Kidney epithelial cell (primary cell): ENCODE results near the gene APOL4. TPM values are rescaled to one million over a fixed set of nuclear protein-coding genes. Genes with fewer than 3 reads are reported as not detected.

Source experiments
- DNase-seq: peaks from one replicate; pipeline ENCODE4 v3.0.0-alpha.2; 2010; ENCODE audit warnings: low read depth
- H3K27me3 ChIP-seq: 2 replicates; pipeline ENCODE4 v1.6.0; 2011; ENCODE audit warnings: low read length; ENCODE audit not compliant: control insufficient read depth, insufficient read depth
- H3K36me3 ChIP-seq: 2 replicates; pipeline ENCODE4 v1.5.1; 2011; ENCODE audit warnings: low read length; ENCODE audit not compliant: control insufficient read depth, insufficient read depth
- H3K4me3 ChIP-seq: 2 replicates; pipeline ENCODE4 v1.5.1; 2011; ENCODE audit warnings: low read depth, mild to moderate bottlenecking, control low read depth, low read length
- total RNA-seq: library from RNA; depleted of rRNA; stranded (reverse); fragments of >200 nt; gene quantifications from 2 replicates; pipeline ENCODE4 v1.2.3, GENCODE V29; 2015
- TF ChIP-seq, protein P1 (sequence below): IDR thresholded peaks from 2 replicates; pipeline ENCODE4 v1.5.1; 2011; ENCODE audit warnings: mild to moderate bottlenecking, moderate library complexity, low read length, control low read depth, inconsistent platforms; ENCODE audit not compliant: insufficient read depth, poor library complexity, severe bottlenecking

Gene APOL4
- total RNA-seq, 1 donor from 2014 or later: not detected

- peak; percentile 14 for DNase-seq
- TF ChIP-seq, protein P1, sequence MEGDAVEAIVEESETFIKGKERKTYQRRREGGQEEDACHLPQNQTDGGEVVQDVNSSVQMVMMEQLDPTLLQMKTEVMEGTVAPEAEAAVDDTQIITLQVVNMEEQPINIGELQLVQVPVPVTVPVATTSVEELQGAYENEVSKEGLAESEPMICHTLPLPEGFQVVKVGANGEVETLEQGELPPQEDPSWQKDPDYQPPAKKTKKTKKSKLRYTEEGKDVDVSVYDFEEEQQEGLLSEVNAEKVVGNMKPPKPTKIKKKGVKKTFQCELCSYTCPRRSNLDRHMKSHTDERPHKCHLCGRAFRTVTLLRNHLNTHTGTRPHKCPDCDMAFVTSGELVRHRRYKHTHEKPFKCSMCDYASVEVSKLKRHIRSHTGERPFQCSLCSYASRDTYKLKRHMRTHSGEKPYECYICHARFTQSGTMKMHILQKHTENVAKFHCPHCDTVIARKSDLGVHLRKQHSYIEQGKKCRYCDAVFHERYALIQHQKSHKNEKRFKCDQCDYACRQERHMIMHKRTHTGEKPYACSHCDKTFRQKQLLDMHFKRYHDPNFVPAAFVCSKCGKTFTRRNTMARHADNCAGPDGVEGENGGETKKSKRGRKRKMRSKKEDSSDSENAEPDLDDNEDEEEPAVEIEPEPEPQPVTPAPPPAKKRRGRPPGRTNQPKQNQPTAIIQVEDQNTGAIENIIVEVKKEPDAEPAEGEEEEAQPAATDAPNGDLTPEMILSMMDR: peak; percentile 76
Observed at GRCh38 chr22:36144886-36145541, 56.6 kb downstream of the APOL4 start.

DNA sequence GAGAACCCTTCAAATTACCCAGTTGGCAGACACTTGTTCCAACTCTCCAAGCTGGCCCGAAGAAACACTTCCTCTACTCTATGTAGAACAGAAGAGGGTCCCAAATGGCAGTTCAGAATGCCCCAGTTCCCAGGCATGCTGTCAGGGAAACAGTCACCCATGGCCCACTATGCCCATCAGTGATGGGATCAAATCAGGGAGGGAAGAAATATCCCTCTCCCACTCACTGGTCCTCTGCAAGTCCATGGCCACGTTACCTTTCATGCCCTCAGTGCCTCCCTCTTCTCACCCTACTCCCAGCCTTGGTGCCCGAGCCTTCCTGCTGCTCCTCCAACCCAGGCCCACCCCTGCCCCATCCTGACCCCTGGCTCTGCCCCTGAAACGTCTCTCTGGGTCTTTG, 57.7 kb downstream of the APOL4 start:
- Histone ChIP-seq H3K4me3 (no peak overlapping the region), H3K36me3 (no peaks in the 10 kb centered on the region), H3K27me3 (peaks cover 6% of the 10 kb centered on the region)
- no peak for DNase-seq
- TF ChIP-seq, protein P1: no peak

More at GRCh38 chr22:36144886-36145541, 56.6 kb downstream of the APOL4 start:
- Histone ChIP-seq H3K4me3 (no peak overlapping the region), H3K36me3 (no peaks in the 10 kb centered on the region), H3K27me3 (peaks cover 6% of the 10 kb centered on the region)

DNA sequence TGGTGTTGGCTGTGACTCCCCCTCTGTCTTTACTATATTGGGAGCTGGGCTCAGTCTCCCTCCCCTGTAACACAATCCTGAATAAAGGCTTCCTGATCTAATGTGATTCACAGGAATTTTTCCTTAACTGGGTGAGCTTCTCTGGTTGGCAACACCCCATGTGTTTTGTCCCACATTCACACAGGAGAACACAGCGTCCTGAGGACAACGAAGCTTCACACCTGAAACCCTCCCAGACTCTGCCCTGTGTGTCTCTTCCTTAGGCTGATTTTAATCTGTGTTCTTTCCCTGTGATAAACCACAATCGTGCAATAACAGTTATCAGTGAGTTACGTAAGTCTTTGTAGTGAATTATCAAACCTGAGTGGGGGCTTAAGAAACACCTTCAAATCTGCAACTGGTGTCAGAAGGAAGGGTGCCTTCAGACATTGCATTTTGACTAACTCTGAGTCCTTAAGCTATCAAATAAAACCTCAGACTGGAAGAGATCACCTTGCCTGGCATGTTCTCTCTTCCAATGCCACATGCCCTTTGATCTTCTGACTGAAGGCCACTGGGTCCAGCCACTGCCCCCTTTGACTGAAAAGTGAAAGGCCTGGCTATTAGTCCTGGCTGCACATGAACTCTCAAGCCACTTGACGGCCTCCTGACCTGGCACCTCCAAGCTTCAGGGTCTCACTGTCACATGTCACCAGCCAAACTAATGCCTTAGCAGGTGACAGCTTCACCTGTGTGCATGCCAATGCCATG, 58.4 kb downstream of the APOL4 start:
- DNase-seq: no peak
- no peaks in the 10 kb centered on the region for H3K36me3 ChIP-seq
- peaks cover 6% of the 10 kb centered on the region for H3K27me3 ChIP-seq
- TF ChIP-seq, protein P1: no peak
- no peak overlapping the region for H3K4me3 ChIP-seq

- Histone ChIP-seq H3K36me3 (no peaks in the 10 kb centered on the region), H3K27me3 (peaks cover 6% of the 10 kb centered on the region), H3K4me3 (no peak overlapping the region)
- TF ChIP-seq, protein P1: no peak
- DNase-seq: no peak
Observed at GRCh38 chr22:36141481-36141880, 60.1 kb downstream of the APOL4 start.

Other genes with a start within 250 kb of the APOL4 start
- gene RBFOX2, start 173.0 kb downstream of the APOL4 start, total RNA-seq: 75.1 and 91.2 TPM in 2 replicates
- 4.4 and 19.2 TPM in 2 replicates for gene APOL3, start 41.1 kb downstream of the APOL4 start, total RNA-seq
- 39.9 and 44.4 TPM in 2 replicates for gene APOL2, start 37.7 kb upstream of the APOL4 start, total RNA-seq
- gene APOL1, start 51.3 kb upstream of the APOL4 start, total RNA-seq: 1.8 and 2.3 TPM in 2 replicates
- gene MYH9, start 186.2 kb upstream of the APOL4 start, total RNA-seq: 1,580 and 1,647 TPM in 2 replicates